WERI-Rb-1 (cell line): ENCODE measurements around the gene VEGFA.

ENCODE experiments used
- DNase-seq: peaks from one replicate; pipeline ENCODE4 v3.0.0-alpha.2; 2020
- H3K27ac ChIP-seq: fragments of 250-450 bp; sonication (Bioruptor Pico); 2 replicates; pipeline ENCODE4 v1.5.1; 2020; ENCODE audit warnings: mild to moderate bottlenecking, moderate library complexity
- H3K27me3 ChIP-seq: fragments of 250-450 bp; sonication (Bioruptor Pico); 2 replicates; pipeline ENCODE4 v1.5.1; 2021; ENCODE audit warnings: mild to moderate bottlenecking, low read depth, moderate library complexity; ENCODE audit not compliant: insufficient read depth, severe bottlenecking
- H3K36me3 ChIP-seq: fragments of 250-450 bp; sonication (Bioruptor Pico); 2 replicates; pipeline ENCODE4 v1.5.1; 2020; ENCODE audit warnings: mild to moderate bottlenecking, moderate library complexity
- H3K4me3 ChIP-seq: 2 replicates; pipeline ENCODE4 v1.5.1; 2011; ENCODE audit warnings: low read depth, mild to moderate bottlenecking, control low read depth, low read length
- H3K9me3 ChIP-seq: fragments of 250-450 bp; sonication (Bioruptor Pico); 2 replicates; pipeline ENCODE4 v1.5.1; 2021; ENCODE audit warnings: mild to moderate bottlenecking, moderate library complexity; ENCODE audit not compliant: severe bottlenecking
- CTCF ChIP-seq: IDR thresholded peaks from 2 replicates; pipeline ENCODE4 v1.5.1; 2011; ENCODE audit warnings: low read depth, mild to moderate bottlenecking, control low read depth, inconsistent platforms, low read length

Gene VEGFA

GRCh38 chr6:43823879-43824702 lies 54.1 kb downstream of the VEGFA start:
- no peak overlapping the region for H3K27ac ChIP-seq
- no peaks in the 10 kb centered on the region for H3K36me3 ChIP-seq
- TF ChIP-seq CTCF = no peak
- no peaks in the 10 kb centered on the region for H3K27me3 ChIP-seq
- no peak for DNase-seq
- no peaks in the 10 kb centered on the region for H3K9me3 ChIP-seq
- H3K4me3 ChIP-seq = no peak overlapping the region

GRCh38 chr6:43824703-43825064 lies 54.7 kb downstream of the VEGFA start:
- H3K27me3 ChIP-seq = no peaks in the 10 kb centered on the region
- TF ChIP-seq CTCF = no peak
- no peak overlapping the region for H3K27ac ChIP-seq
- H3K4me3 ChIP-seq = no peak overlapping the region
- no peaks in the 10 kb centered on the region for H3K9me3 ChIP-seq
- no peak for DNase-seq
- H3K36me3 ChIP-seq = no peaks in the 10 kb centered on the region

- no peak overlapping the region for H3K4me3 ChIP-seq
- H3K27ac ChIP-seq = no peak overlapping the region
- no peaks in the 10 kb centered on the region for H3K36me3 ChIP-seq
- DNase-seq = no peak
- no peak for TF ChIP-seq CTCF
- no peaks in the 10 kb centered on the region for H3K9me3 ChIP-seq
- no peaks in the 10 kb centered on the region for H3K27me3 ChIP-seq
Observed at GRCh38 chr6:43825187-43826115, 55.4 kb downstream of the VEGFA start.

DNA sequence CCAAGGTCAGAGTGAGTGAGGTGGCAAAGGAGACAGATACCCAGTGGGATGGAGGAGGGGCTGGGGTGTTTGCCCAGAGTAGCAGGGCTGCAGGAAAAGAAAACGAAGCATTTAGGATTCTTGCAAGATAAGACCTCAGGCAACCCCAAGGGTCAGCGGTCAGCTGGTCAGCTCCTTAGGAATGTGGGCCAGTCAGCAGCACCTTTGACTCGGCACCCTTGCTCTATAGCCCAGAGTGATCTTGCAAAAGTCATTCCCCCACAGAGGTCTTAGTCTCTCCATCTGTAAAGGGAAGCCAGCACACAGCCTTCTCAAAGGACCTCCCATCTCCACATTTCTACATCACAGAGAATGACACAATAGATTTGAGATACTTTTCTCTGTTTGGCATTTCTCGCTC lies 56.7 kb downstream of the VEGFA start:
- no peak for DNase-seq
- no peaks in the 10 kb centered on the region for H3K36me3 ChIP-seq
- H3K27me3 ChIP-seq = no peaks in the 10 kb centered on the region
- H3K27ac ChIP-seq = no peak overlapping the region
- H3K9me3 ChIP-seq = no peaks in the 10 kb centered on the region
- H3K4me3 ChIP-seq = no peak overlapping the region
- no peak for TF ChIP-seq CTCF

DNA sequence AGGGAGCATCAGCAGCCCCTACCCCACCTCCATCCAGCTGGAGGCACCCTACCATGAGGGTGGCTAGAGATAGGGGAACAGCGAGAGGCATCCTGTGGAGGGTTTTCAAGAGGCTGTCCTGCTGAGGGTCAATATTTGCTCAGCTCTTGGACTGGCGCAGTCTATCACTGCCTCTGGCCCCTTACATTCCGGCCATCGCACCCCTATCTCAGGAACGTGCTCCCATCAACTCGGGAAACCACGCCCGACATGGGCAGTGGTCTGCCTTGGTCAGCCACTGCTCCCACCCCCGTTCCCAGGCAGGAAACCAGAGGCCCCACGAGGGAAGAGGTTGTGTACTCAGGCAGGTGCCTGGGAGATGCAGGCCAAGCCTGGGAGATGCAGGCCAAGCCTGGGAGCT lies 57.9 kb downstream of the VEGFA start:
- TF ChIP-seq CTCF = no peak
- Histone ChIP-seq H3K27ac (no peak overlapping the region), H3K9me3 (no peaks in the 10 kb centered on the region), H3K27me3 (no peaks in the 10 kb centered on the region), H3K4me3 (no peak overlapping the region), H3K36me3 (no peaks in the 10 kb centered on the region)
- no peak for DNase-seq
